ENCODE measurements around the gene FGD2.

Gene FGD2

GRCh38 chr6:36956446-36956820, 49.0 kb upstream of the FGD2 start (continued):
- TF ChIP-seq, protein P1, sequence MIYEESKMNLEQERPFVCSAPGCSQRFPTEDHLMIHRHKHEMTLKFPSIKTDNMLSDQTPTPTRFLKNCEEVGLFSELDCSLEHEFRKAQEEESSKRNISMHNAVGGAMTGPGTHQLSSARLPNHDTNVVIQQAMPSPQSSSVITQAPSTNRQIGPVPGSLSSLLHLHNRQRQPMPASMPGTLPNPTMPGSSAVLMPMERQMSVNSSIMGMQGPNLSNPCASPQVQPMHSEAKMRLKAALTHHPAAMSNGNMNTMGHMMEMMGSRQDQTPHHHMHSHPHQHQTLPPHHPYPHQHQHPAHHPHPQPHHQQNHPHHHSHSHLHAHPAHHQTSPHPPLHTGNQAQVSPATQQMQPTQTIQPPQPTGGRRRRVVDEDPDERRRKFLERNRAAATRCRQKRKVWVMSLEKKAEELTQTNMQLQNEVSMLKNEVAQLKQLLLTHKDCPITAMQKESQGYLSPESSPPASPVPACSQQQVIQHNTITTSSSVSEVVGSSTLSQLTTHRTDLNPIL (CRISPR knock-in tag; IDR thresholded peaks at IDR 0.05; ENCODE audit: low read depth), result no peak
- TF ChIP-seq, protein P2, sequence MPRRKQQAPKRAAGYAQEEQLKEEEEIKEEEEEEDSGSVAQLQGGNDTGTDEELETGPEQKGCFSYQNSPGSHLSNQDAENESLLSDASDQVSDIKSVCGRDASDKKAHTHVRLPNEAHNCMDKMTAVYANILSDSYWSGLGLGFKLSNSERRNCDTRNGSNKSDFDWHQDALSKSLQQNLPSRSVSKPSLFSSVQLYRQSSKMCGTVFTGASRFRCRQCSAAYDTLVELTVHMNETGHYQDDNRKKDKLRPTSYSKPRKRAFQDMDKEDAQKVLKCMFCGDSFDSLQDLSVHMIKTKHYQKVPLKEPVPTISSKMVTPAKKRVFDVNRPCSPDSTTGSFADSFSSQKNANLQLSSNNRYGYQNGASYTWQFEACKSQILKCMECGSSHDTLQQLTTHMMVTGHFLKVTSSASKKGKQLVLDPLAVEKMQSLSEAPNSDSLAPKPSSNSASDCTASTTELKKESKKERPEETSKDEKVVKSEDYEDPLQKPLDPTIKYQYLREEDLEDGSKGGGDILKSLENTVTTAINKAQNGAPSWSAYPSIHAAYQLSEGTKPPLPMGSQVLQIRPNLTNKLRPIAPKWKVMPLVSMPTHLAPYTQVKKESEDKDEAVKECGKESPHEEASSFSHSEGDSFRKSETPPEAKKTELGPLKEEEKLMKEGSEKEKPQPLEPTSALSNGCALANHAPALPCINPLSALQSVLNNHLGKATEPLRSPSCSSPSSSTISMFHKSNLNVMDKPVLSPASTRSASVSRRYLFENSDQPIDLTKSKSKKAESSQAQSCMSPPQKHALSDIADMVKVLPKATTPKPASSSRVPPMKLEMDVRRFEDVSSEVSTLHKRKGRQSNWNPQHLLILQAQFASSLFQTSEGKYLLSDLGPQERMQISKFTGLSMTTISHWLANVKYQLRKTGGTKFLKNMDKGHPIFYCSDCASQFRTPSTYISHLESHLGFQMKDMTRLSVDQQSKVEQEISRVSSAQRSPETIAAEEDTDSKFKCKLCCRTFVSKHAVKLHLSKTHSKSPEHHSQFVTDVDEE (CRISPR knock-in tag; IDR thresholded peaks at IDR 0.05), result no peak
- TF ChIP-seq CSRNP3 (CRISPR knock-in tag; IDR thresholded peaks at IDR 0.05), result no peak
- no peak for TF ChIP-seq ISL1 (CRISPR knock-in tag; IDR thresholded peaks at IDR 0.05)
- TF ChIP-seq BACH2 (CRISPR knock-in tag; IDR thresholded peaks at IDR 0.05; ENCODE audit: borderline replicate concordance), result no peak
- no peak for TF ChIP-seq ZFP3 (CRISPR knock-in tag; IDR thresholded peaks at IDR 0.05)

DNA sequence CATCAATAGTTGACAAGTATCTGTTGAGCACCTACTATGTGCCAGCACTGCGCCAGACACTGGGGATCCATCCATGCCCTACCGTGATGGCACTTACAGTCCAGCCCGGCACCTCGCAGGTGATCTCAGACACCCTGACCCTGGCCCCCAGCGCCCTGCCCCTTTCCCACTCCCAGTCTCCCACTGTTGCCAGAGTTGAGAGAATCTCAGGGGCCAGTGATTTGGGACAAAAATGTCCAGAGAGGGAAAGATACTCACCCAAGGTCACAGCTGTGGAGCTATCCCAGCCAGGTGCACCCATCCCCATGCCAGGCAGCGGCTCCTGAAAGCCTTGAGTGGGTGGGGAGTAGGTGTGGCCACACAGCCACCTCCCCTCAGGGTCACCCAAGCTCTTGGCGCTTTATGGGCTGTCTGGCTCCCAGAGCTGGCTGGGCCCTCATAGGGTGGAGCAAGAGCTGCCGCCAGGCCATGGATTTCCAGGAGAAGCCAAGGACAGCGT, 47.6 kb upstream of the FGD2 start:
- no peak for ATAC-seq
- TF ChIP-seq, protein P2 (CRISPR knock-in tag; IDR thresholded peaks at IDR 0.05), result no peak
- TF ChIP-seq GLIS3 (CRISPR knock-in tag; IDR thresholded peaks at IDR 0.05), result no peak
- TF ChIP-seq ZFP3 (CRISPR knock-in tag; IDR thresholded peaks at IDR 0.05), result no peak
- no peak for TF ChIP-seq ZFP30 (CRISPR knock-in tag; IDR thresholded peaks at IDR 0.05)
- no peak for TF ChIP-seq SNAI2 (CRISPR knock-in tag; IDR thresholded peaks at IDR 0.05)
- TF ChIP-seq ZNF70 (CRISPR knock-in tag; IDR thresholded peaks at IDR 0.05), result no peak
- no peak for TF ChIP-seq TCF4 (CRISPR knock-in tag; IDR thresholded peaks at IDR 0.05; ENCODE audit: borderline replicate concordance)
- no peak for TF ChIP-seq ISL1 (CRISPR knock-in tag; IDR thresholded peaks at IDR 0.05)
- no peak for TF ChIP-seq CSDC2 (CRISPR knock-in tag; IDR thresholded peaks at IDR 0.05)
- no peak for TF ChIP-seq OSR1 (CRISPR knock-in tag; IDR thresholded peaks at IDR 0.05)

DNA sequence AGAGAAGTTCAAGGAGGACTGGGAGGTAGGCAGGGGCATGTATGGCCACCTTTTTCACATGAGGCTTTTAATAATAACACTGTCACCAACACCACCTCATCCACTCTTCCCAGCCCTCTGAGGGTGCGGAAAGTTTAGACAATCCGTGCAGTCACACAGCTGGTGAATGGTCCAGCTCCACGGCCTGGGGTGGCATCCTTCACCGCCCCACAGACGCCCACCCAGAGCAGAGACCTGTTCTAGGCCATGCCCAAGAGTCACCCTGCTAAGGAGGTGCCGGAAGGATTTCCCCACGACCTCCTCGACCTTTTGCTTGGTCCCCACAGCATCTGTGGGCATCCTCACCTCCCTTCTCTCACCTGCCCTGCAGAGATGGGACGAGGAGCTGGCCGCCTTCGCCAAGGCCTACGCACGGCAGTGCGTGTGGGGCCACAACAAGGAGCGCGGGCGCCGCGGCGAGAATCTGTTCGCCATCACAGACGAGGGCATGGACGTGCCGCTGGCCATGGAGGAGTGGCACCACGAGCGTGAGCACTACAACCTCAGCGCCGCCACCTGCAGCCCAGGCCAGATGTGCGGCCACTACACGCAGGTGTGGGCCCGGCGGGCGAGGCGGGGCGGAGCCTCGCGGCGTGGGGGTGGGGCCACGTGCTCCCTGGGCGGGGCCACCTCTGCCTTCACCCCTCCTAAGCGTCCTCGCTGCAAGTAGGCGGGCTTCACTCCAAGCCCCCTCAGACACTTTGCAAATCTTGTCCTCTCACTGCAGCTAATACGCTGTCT, 46.5 kb upstream of the FGD2 start:
- no peak for ATAC-seq
- TF ChIP-seq ZC3H10 (CRISPR knock-in tag; IDR thresholded peaks at IDR 0.05), result no peak
- no peak for TF ChIP-seq ZFP30 (CRISPR knock-in tag; IDR thresholded peaks at IDR 0.05)
- no peak for TF ChIP-seq PPARA (CRISPR knock-in tag; IDR thresholded peaks at IDR 0.05; ENCODE audit: borderline replicate concordance)
- TF ChIP-seq, protein P3, sequence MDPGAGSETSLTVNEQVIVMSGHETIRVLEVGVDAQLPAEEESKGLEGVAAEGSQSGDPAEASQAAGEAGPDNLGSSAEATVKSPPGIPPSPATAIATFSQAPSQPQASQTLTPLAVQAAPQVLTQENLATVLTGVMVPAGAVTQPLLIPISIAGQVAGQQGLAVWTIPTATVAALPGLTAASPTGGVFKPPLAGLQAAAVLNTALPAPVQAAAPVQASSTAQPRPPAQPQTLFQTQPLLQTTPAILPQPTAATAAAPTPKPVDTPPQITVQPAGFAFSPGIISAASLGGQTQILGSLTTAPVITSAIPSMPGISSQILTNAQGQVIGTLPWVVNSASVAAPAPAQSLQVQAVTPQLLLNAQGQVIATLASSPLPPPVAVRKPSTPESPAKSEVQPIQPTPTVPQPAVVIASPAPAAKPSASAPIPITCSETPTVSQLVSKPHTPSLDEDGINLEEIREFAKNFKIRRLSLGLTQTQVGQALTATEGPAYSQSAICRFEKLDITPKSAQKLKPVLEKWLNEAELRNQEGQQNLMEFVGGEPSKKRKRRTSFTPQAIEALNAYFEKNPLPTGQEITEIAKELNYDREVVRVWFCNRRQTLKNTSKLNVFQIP (CRISPR knock-in tag; IDR thresholded peaks at IDR 0.05; ENCODE audit: borderline replicate concordance, low read depth), result no peak
- no peak for TF ChIP-seq OSR1 (CRISPR knock-in tag; IDR thresholded peaks at IDR 0.05)
- no peak for TF ChIP-seq ZNF565 (CRISPR knock-in tag; conservative IDR thresholded peaks at IDR 0.05; ENCODE audit: low read depth)
- no peak for TF ChIP-seq ZNF8 (CRISPR knock-in tag; IDR thresholded peaks at IDR 0.05)
